IPS-15b (cell line): Measurements from ENCODE around the gene ARHGAP29.
"Not testable (repeated sequence)": the region's sequence is repeated elsewhere in the genome, so short reads cannot be mapped to it uniquely, and the experiment has no call there.

ENCODE experiments used
- H3K27me3 ChIP-seq: one replicate; pipeline ENCODE4 v1.6.1; 2013; ENCODE audit warnings: low read length; ENCODE audit not compliant: control insufficient read depth, insufficient read depth
- H3K36me3 ChIP-seq: one replicate; pipeline ENCODE4 v1.6.1; 2013; ENCODE audit warnings: low read length; ENCODE audit not compliant: control insufficient read depth, insufficient read depth
- H3K4me1 ChIP-seq: one replicate; pipeline ENCODE4 v1.6.1; 2013; ENCODE audit warnings: mild to moderate bottlenecking, low read length; ENCODE audit not compliant: control insufficient read depth, insufficient read depth
- H3K4me3 ChIP-seq: one replicate; pipeline ENCODE4 v1.5.1; 2013; ENCODE audit warnings: low read depth, low read length
- H3K9ac ChIP-seq: one replicate; pipeline ENCODE4 v1.6.1; 2013; ENCODE audit warnings: low read depth, mild to moderate bottlenecking, low read length
- H3K9me3 ChIP-seq: one replicate; pipeline ENCODE4 v1.6.1; 2013; ENCODE audit warnings: mild to moderate bottlenecking, low read length; ENCODE audit not compliant: control insufficient read depth, insufficient read depth

The ARHGAP29 gene

GRCh38 chr1:94163249-94163648 is 74.1 kb downstream of the ARHGAP29 start:
- H3K36me3 ChIP-seq, H3K4me1 ChIP-seq, H3K9me3 ChIP-seq, H3K4me3 ChIP-seq, H3K27me3 ChIP-seq, H3K9ac ChIP-seq: not testable (repeated sequence)

DNA sequence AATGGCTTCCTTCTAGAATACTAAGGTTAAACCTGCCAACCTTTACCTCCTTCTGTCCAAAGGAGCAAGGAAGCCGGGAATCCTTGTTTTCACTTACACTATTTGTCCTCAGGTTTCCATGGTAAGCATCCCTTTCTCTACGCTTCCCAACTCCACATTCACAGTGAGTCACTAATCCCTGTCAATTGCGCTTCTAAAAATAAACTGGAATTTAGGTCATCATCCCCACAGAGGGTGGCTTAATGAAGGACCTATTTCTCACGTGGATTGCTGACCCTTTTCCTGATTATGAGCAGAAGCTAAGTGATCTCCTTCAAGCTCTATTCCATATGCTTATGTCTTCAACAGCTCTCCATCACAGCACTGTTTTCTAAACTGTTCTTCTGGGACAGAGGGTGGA is 76.6 kb downstream of the ARHGAP29 start:
- Histone ChIP-seq H3K27me3 (no peaks in the 10 kb centered on the region), H3K9ac (no peak overlapping the region), H3K9me3 (no peaks in the 10 kb centered on the region), H3K4me3 (no peak overlapping the region), H3K4me1 (no peaks in the 10 kb centered on the region), H3K36me3 (no peaks in the 10 kb centered on the region)

GRCh38 chr1:94156096-94156625 is 81.2 kb downstream of the ARHGAP29 start:
- Histone ChIP-seq H3K4me3 (no peak overlapping the region), H3K27me3 (no peaks in the 10 kb centered on the region), H3K4me1 (no peaks in the 10 kb centered on the region), H3K9me3 (no peaks in the 10 kb centered on the region), H3K9ac (no peak overlapping the region), H3K36me3 (no peaks in the 10 kb centered on the region)

DNA sequence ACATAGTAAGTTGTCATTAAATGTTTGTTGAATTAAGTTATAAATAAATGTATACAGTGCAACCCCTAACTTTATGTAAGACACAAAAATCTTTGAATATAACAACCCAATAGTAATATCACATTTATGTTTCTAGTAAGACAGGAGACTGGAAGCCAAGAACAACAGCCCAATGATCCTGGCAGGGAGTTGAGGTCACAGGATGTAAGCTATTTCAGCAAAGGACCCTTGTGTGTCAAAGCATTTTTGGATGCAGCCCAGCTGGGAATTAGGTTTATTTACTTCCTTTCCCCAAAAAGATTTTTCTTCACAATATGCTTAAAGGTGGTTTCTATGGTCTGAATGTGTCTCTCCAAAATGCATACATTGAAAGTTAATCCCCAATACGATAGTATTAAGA is 82.4 kb downstream of the ARHGAP29 start:
- Histone ChIP-seq H3K36me3 (no peaks in the 10 kb centered on the region), H3K27me3 (no peaks in the 10 kb centered on the region), H3K9me3 (no peaks in the 10 kb centered on the region)

DNA sequence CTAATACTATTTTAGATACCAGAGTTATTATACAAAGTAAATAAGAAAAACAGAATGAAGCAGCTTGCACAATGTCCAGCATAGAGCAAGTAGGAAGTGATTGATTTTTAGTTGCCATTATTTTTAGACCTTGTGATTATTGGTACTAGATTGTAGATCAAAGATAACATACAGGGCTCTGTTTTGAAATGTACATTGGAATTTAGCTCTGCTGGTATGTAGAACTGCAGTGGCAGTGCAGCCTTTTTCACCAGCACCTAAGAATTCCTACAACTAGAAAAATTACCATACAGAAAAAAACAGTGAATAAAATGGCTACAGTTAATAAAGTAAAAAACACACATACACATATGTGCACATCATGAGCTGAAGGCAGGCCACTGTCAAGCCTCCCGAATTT is 84.3 kb downstream of the ARHGAP29 start:
- no peaks in the 10 kb centered on the region for H3K4me1 ChIP-seq
- H3K27me3 ChIP-seq, result no peaks in the 10 kb centered on the region
- H3K36me3 ChIP-seq, result no peaks in the 10 kb centered on the region
- no peaks in the 10 kb centered on the region for H3K9me3 ChIP-seq
- H3K4me3 ChIP-seq, result no peak overlapping the region
- no peak overlapping the region for H3K9ac ChIP-seq

More for the DNA sequence above, 82.4 kb downstream of the ARHGAP29 start:
- Histone ChIP-seq H3K9ac (no peak overlapping the region), H3K4me1 (no peaks in the 10 kb centered on the region), H3K4me3 (no peak overlapping the region)

GRCh38 chr1:94149166-94149565 is 88.2 kb downstream of the ARHGAP29 start:
- H3K36me3 ChIP-seq, H3K27me3 ChIP-seq, H3K4me3 ChIP-seq, H3K9me3 ChIP-seq, H3K4me1 ChIP-seq, H3K9ac ChIP-seq: not testable (repeated sequence)

DNA sequence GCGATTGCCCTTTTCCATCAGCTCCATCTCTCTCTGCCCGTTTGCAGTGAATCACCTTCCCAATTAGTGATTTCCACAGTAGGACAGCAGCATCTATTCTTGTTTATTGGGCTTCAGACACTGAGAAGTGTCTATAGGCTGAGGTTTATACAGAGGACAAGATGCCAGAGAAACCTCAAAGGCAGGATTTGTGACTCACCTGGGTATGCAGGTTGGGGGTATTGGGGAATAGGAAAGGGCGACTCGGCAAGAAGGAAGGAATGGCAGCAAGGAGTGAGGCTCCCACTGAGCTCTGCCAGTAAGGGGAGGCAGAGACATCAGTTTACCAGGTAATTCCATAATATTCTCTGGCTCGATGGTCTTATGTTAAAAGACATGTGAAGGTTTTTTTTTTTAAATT is 91.1 kb downstream of the ARHGAP29 start:
- H3K4me1 ChIP-seq, result no peaks in the 10 kb centered on the region
- no peaks in the 10 kb centered on the region for H3K9me3 ChIP-seq
- no peaks in the 10 kb centered on the region for H3K36me3 ChIP-seq
- H3K4me3 ChIP-seq, result no peak overlapping the region
- no peaks in the 10 kb centered on the region for H3K27me3 ChIP-seq
- no peak overlapping the region for H3K9ac ChIP-seq

DNA sequence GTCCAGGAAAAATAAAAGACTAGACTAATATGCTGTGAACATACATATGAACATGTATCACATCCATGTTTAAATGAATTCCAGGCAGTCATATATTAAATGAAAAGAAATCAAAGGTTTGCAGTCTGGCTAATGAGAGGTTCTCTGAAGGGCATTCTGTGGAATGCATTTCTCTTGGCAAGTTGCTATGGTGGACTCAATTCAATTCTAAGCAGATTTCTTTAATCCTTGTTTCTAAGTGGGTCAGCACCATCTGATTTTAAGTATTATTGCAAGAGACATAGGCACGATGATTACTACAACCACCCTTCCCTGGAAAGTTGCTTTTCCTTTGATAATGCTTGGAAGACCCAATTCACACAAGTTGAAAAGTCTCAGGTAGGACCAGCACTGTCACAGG is 92.5 kb downstream of the ARHGAP29 start:
- Histone ChIP-seq H3K9ac (no peak overlapping the region), H3K36me3 (no peaks in the 10 kb centered on the region), H3K27me3 (no peaks in the 10 kb centered on the region), H3K4me3 (no peak overlapping the region), H3K4me1 (no peaks in the 10 kb centered on the region), H3K9me3 (no peaks in the 10 kb centered on the region)

GRCh38 chr1:94143809-94144176 is 93.6 kb downstream of the ARHGAP29 start:
- Histone ChIP-seq H3K27me3 (no peaks in the 10 kb centered on the region), H3K4me1 (no peaks in the 10 kb centered on the region), H3K36me3 (no peaks in the 10 kb centered on the region), H3K9ac (no peak overlapping the region), H3K9me3 (no peaks in the 10 kb centered on the region), H3K4me3 (no peak overlapping the region)

DNA sequence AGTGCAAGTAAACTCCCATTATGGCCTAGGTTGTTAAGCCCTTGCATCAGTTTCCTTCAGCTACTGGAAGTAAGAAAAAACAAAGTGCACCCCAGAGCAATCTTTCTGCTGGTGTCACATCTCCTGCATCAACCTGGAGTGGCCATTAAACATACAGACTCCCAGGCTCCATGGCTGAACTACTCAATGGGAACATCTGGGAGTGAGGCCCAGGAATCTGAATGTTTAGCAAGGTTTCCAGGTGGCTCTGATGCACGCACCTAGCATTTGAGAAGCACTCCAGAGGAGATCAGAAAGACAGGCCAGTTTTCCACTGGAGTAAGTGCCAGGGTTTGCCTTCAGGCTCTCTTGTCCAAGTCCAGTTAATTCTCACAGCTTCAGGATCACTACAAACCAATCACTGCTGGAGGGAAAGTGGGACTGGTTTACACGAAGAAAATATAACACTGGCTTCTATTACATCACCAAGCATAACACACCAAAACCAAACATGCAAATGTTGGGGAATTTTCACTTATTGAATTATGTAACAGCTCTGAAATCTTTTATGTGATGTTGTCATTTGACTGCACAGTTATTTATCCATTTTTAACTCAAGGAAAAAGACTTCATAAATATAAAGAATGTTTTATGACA is 94.1 kb downstream of the ARHGAP29 start:
- Histone ChIP-seq H3K9me3 (no peaks in the 10 kb centered on the region), H3K36me3 (no peaks in the 10 kb centered on the region), H3K27me3 (no peaks in the 10 kb centered on the region)

GRCh38 chr1:94142583-94142982 is 94.8 kb downstream of the ARHGAP29 start:
- Histone ChIP-seq H3K4me3 (no peak overlapping the region), H3K9me3 (no peaks in the 10 kb centered on the region), H3K4me1 (no peaks in the 10 kb centered on the region), H3K36me3 (no peaks in the 10 kb centered on the region), H3K27me3 (no peaks in the 10 kb centered on the region), H3K9ac (no peak overlapping the region)

More for the DNA sequence above, 94.1 kb downstream of the ARHGAP29 start:
- Histone ChIP-seq H3K4me3 (no peak overlapping the region), H3K9ac (no peak overlapping the region), H3K4me1 (no peaks in the 10 kb centered on the region)

DNA sequence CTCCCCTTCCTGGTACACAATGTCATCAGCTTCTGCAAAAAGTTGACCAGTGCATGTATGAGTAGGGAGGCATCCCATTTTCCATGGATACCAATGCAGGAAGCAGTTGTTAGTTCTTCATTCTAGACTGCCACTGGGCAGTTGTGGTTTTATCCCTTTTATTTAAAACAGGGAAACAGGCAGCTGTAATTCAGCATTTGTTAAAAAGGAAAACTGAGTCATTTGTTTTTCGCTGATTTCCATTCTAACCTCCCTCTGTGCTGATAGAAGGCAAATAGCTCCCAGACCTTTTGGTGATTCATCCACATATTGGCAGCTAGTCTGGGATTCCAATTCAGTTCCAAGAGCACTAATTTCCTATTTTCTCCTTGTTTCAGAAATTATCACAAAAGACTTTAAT is 95.4 kb downstream of the ARHGAP29 start:
- H3K4me1 ChIP-seq, result no peaks in the 10 kb centered on the region
- H3K9me3 ChIP-seq, result no peaks in the 10 kb centered on the region
- H3K9ac ChIP-seq, result no peak overlapping the region
- H3K36me3 ChIP-seq, result no peaks in the 10 kb centered on the region
- H3K4me3 ChIP-seq, result no peak overlapping the region
- H3K27me3 ChIP-seq, result no peaks in the 10 kb centered on the region
